Left kidney (tissue), 2 donors: ENCODE results near the gene FSD1. TPM values are rescaled to one million over a fixed set of nuclear protein-coding genes. Genes with fewer than 3 reads are reported as not detected.
"Not testable (repeated sequence)": the region's sequence is repeated elsewhere in the genome, so short reads cannot be mapped to it uniquely, and the experiment has no call there.

Experiments
- DNase-seq: peaks from one replicate; pipeline ENCODE4 v3.0.0-alpha.2; 2013
- polyA plus RNA-seq: library from polyadenylated mRNA; unstranded; fragments of 120-200 nt; gene quantifications from one replicate; pipeline ENCODE4 v1.2.1, GENCODE V29; 2013; ENCODE audit not compliant: insufficient read length

FSD1 gene
- polyA plus RNA-seq, 1 donor, result 7.2 TPM

- DNase-seq, result peak; percentile 92
Observed at GRCh38 chr19:4343370-4344307, 39.2 kb downstream of the FSD1 start, which contains the start of gene MPND. TSS of gene MPND (plus strand) at chr19:4343562. CDS start at chr19:4343594, 32 bp downstream.

- DNase-seq, result no peak
Observed at GRCh38 chr19:4345342-4346019, 41.1 kb downstream of the FSD1 start.

DNA sequence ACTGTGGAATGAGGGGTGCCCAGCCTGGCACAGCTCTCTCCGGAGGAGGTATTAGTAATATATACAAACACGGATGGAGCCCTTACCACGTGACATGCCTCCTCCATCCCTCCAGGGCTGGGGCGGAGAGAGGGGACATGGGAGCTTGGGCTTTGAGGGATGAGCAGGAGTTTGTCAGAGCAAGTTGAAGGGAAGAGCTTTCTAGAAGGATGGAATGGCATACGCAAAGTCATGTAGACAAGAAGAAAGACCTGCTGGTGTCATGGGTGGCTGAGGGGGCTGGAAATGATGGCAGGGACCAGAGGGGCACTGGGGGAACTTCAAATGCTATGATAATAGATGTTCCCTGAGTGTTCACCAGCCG, 41.6 kb downstream of the FSD1 start:
- DNase-seq, result no peak

GRCh38 chr19:4347521-4347920, 43.1 kb downstream of the FSD1 start:
- no peak for DNase-seq

GRCh38 chr19:4349225-4349624, 44.8 kb downstream of the FSD1 start:
- not testable (repeated sequence) for DNase-seq

DNA sequence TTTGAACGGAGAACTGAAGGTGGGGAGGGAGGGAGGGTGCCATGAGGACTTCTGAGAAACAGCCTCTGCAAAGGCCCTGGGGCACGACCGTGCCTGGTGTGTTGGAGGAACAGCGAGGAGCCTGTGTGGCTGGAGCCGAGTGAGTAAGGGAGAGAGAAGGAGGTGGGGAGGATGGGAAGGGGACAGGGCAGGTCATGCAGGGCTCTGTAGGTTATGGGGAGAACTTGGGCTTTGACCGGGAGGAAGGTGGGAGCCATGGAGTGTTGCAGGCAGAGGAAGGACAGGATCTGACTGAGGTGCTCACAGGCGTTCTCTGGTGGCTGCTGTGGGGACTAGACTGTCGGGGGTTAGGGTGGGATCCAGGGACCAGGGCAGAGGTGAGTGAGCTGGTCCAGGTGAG, 45.7 kb downstream of the FSD1 start:
- no peak for DNase-seq

GRCh38 chr19:4350726-4351125, 46.3 kb downstream of the FSD1 start:
- DNase-seq, result no peak

GRCh38 chr19:4352701-4353121, 48.3 kb downstream of the FSD1 start:
- no peak for DNase-seq

GRCh38 chr19:4354282-4354681, 49.9 kb downstream of the FSD1 start:
- no peak for DNase-seq

- DNase-seq, result no peak
Observed at GRCh38 chr19:4354897-4355296, 50.5 kb downstream of the FSD1 start.

DNA sequence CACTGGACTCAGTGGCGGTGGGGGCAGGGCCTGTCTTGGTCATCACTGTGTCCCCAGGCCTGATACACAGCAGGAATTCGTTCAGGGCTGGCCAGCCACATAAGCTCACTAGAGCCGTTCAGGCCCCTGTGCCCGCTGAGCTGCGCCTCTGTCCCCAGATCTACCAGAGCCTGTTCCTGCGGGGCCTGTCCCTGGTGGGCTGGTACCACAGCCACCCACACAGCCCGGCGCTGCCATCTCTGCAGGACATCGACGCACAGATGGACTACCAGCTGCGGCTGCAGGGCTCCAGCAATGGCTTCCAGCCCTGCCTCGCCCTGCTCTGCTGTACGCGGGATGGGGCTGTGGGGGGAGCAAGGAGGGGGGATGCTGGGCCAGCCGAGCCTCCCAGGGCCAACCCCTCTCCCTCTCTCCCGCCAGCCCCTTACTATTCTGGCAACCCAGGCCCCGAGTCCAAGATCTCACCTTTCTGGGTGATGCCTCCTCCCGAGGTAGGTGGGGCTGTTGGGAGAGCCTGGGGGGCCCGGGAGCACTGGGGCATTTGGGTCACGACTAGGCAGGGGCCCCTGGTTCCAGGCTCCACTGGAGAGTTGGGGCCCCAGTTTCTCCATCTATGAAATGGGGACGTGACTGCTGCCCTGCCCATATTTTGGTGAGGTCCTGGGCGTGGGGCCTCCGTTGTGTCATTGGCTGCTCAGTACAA, 52.8 kb downstream of the FSD1 start:
- no peak for DNase-seq

DNA sequence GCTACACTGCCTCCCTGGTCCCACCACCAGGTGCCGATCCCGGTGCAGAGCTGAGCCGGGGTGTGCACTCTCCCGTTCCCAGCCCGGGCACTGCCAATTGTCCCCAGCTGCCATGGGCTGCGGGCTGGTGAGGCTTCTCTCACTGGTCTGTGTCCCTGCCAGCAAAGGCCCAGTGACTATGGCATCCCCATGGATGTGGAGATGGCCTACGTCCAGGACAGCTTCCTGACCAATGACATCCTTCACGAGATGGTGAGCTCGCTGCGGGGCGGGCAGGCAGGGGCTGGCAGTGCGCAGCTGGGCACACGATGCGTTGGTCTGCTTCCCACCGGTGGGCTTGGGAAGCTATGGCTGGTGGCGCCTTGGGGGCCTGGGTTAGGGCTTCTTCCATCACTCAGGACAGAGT, 53.5 kb downstream of the FSD1 start:
- no peak for DNase-seq

DNA sequence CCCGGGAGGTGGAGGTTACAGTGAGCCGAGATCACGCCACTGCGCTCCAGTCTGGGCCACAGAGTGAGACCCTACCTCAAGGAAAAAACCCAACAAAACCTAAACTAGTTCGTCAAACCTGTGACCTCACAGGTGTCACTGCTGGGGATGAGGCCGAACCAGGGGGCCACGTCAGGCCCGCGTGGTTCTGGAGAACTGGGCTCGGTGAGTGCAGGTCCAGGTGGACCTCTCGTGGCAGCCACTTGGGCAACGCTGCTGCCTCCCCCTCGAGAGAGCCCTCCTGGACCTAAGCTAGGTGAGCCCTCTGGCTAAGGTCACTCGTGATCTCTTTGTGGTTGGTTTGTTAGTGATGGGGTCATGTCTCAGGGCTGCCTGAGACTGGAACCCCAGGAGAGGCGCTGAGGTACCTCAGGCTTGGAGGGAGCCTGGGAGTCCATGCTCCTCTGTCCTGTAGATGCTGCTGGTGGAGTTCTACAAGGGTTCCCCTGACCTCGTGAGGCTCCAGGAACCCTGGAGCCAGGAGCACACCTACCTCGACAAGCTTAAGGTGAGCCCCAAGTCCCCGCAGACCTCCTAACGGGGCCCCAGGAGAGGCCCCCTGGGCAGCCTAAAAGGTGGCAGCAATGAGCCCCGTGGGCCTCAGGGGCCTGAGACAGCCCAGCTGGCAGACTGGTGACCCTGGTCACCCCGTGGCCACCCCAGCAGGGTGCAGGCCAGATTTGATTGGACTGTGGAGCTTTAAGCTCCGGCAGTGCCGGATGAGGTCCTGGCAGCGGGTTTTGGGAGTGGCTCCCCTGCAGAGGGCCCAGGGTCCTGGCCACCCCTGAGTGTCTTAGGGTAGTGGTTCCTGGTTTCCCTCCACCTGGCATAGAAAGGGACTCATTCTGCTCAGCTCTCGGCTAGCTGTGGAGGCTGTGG, 54.6 kb downstream of the FSD1 start:
- no peak for DNase-seq

GRCh38 chr19:4359627-4360000, 55.2 kb downstream of the FSD1 start:
- DNase-seq, result no peak

DNA sequence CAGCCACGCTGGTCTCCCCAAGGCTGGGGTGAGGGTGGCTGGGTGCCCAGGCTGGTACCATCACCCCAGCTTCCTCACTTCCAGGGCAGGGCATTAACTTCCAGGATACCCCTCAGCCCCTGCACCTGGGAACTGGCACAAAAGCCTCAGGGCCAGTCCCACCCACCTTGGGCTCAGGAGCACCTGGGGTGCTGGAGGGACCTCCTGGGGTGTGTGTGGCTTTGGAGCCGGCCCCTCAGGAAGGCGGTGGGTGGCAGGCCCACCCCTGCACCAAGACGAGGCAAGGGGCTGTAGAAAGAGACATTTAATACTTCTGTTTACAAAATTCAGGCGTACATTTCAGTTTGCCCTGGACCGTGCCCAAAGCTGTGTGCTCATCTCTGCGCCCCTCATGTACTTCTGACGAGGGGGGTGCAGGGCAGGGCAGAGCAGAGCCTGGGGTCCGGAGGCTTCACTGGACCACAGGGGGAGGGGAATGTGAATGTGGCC, 55.7 kb downstream of the FSD1 start:
- DNase-seq, result no peak

- DNase-seq, result no peak
Observed at GRCh38 chr19:4360641-4361151, 56.3 kb downstream of the FSD1 start.

- no peak for DNase-seq
Observed at GRCh38 chr19:4361152-4362046, 57.0 kb downstream of the FSD1 start.

DNA sequence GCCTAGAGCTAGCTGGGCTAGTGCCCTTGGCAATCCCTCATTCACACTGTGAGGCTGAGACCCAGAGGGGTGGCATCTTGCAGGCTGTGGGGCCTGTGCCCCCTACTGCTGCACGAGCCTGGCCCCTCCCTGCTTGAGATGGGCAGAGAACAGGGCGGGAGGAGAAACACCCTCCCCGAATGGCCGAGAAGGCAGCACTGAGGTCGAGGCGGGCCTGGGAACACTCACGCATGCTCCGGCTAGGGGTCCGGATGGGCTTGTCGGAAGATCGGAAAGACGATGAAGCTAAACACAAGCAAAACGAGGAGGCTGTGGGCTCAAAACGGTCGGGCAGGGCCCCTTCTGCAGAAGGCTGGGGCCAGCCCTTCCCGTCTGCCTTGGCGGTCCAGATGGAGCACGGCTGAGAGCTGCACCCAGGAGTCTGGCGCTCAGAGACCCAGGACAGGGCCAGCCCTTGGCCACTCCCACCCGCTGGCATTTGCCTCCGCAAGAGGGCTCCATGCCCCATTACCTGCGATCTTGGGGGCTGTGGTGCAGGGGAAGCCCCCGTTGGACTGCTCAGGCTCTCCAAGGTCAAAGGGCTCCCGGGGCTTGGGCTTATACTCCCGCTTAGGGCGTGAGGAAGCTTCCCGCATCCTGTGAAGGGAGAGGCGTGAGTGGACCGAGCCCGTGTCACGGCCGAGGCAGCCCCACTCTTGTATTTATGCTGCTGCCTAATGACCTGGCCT, 57.9 kb downstream of the FSD1 start:
- DNase-seq, result no peak

- DNase-seq, result no peak
Observed at GRCh38 chr19:4362831-4363545, 58.6 kb downstream of the FSD1 start.
